Neural progenitor cell (in vitro differentiated cells): Measurements from ENCODE around the gene CFAP45. TPM values are rescaled to one million over a fixed set of nuclear protein-coding genes. Genes with fewer than 3 reads are reported as not detected.

Source experiments
- DNase-seq: peaks from one replicate; pipeline ENCODE4 v3.0.0-alpha.2; 2016; ENCODE audit warnings: low spot score
- H2AFZ ChIP-seq: fragments of 200-600 bp; sonication (generic); replicated peaks from 2 replicates; pipeline ENCODE4 v1.6.1; 2016; ENCODE audit warnings: antibody characterized with exemption
- H3F3A ChIP-seq: fragments of 200-600 bp; sonication (generic); 2 replicates; pipeline ENCODE4 v1.6.1; 2016; ENCODE audit warnings: antibody characterized with exemption, low read depth
- H3K27ac ChIP-seq: fragments of 200-600 bp; sonication (generic); 2 replicates; pipeline ENCODE4 v1.5.1; 2016; ENCODE audit warnings: mild to moderate bottlenecking
- H3K27me3 ChIP-seq: fragments of 200-600 bp; sonication (generic); 2 replicates; pipeline ENCODE4 v1.6.1; 2016; ENCODE audit warnings: mild to moderate bottlenecking, moderate library complexity
- H3K36me3 ChIP-seq: fragments of 200-600 bp; sonication (generic); 2 replicates; pipeline ENCODE4 v1.5.1; 2016
- H3K4me1 ChIP-seq: fragments of 200-600 bp; sonication (generic); 2 replicates; pipeline ENCODE4 v1.6.1; 2016; ENCODE audit warnings: mixed run types
- H3K4me2 ChIP-seq: fragments of 200-600 bp; sonication (generic); 2 replicates; pipeline ENCODE4 v1.6.1; 2016
- H3K4me3 ChIP-seq: fragments of 200-600 bp; sonication (generic); 2 replicates; pipeline ENCODE4 v1.5.1; 2016
- H3K79me2 ChIP-seq: fragments of 200-600 bp; sonication (generic); 2 replicates; pipeline ENCODE4 v1.6.1; 2016; ENCODE audit warnings: low read depth
- H3K9ac ChIP-seq: fragments of 200-600 bp; sonication (generic); 2 replicates; pipeline ENCODE4 v1.6.1; 2016
- H3K9me3 ChIP-seq: fragments of 200-600 bp; sonication (generic); 2 replicates; pipeline ENCODE4 v1.5.1; 2016; ENCODE audit warnings: low read depth
- H4K20me1 ChIP-seq: fragments of 200-600 bp; sonication (generic); 2 replicates; pipeline ENCODE4 v1.6.1; 2016; ENCODE audit warnings: low read depth
- H3K27ac Mint-ChIP-seq: 3 replicates; pipeline ENCODE4 v1.8.0; 2021; ENCODE audit warnings: mixed read lengths
- H3K27me3 Mint-ChIP-seq: 2 replicates; pipeline ENCODE4 v1.8.0; 2022; ENCODE audit warnings: low read depth, mild to moderate bottlenecking, inconsistent platforms, moderate library complexity, mixed read lengths; ENCODE audit not compliant: insufficient read depth
- H3K36me3 Mint-ChIP-seq: 3 replicates; pipeline ENCODE4 v1.8.0; 2021; ENCODE audit warnings: mixed read lengths
- H3K4me1 Mint-ChIP-seq: 3 replicates; pipeline ENCODE4 v1.8.0; 2021; ENCODE audit warnings: mixed read lengths
- H3K4me3 Mint-ChIP-seq: 3 replicates; pipeline ENCODE4 v1.8.0; 2021; ENCODE audit warnings: mild to moderate bottlenecking, moderate library complexity, mixed read lengths
- H3K9me3 Mint-ChIP-seq: 3 replicates; pipeline ENCODE4 v1.8.0; 2020; ENCODE audit warnings: mixed read lengths
- CTCF ChIP-seq: fragments of 200-600 bp; sonication (generic); IDR thresholded peaks from 2 replicates; pipeline ENCODE4 v1.5.1; 2017; ENCODE audit warnings: antibody characterized with exemption, mild to moderate bottlenecking
- EZH2 ChIP-seq: fragments of 200-600 bp; sonication (generic); IDR thresholded peaks from 2 replicates; pipeline ENCODE4 v1.6.1; 2017; ENCODE audit warnings: antibody characterized with exemption, mild to moderate bottlenecking, moderate library complexity
- EZH2phosphoT487 ChIP-seq: fragments of 200-600 bp; sonication (generic); IDR thresholded peaks from 2 replicates; pipeline ENCODE4 v1.6.1; 2017; ENCODE audit warnings: antibody characterized with exemption
- total RNA-seq: library from RNA; depleted of rRNA; stranded (reverse); fragments of >200 nt; gene quantifications from 2 replicates; pipeline ENCODE4 v1.2.3, GENCODE V29; 2015; ENCODE audit warnings: low replicate concordance

The CFAP45 gene
- total RNA-seq, 1 donor from 2014 or later: not detected

- H3K27ac Mint-ChIP-seq: no peak overlapping the region
- peaks cover 21% of the 10 kb centered on the region for H3F3A ChIP-seq
- H4K20me1 ChIP-seq: no peaks in the 10 kb centered on the region
- H3K27me3 ChIP-seq: peaks cover 5% of the 10 kb centered on the region
- no peaks in the 10 kb centered on the region for H3K9me3 Mint-ChIP-seq
- no peak for DNase-seq
- peaks cover 28% of the 10 kb centered on the region for H3K4me1 Mint-ChIP-seq
- no peak for TF ChIP-seq CTCF
- TF ChIP-seq EZH2phosphoT487: no peak
- peaks cover 28% of the 10 kb centered on the region for H3K4me1 ChIP-seq
- no peak overlapping the region for H3K4me3 Mint-ChIP-seq
- H3K9ac ChIP-seq: no peak overlapping the region
- peaks cover 4% of the 10 kb centered on the region for H3K36me3 Mint-ChIP-seq
- H2AFZ ChIP-seq: no peak overlapping the region
- H3K4me3 ChIP-seq: no peak overlapping the region
- H3K9me3 ChIP-seq: no peaks in the 10 kb centered on the region
- H3K27ac ChIP-seq: no peak overlapping the region
- no peaks in the 10 kb centered on the region for H3K36me3 ChIP-seq
- peaks cover 12% of the 10 kb centered on the region for H3K27me3 Mint-ChIP-seq
- no peaks in the 10 kb centered on the region for H3K79me2 ChIP-seq
- H3K4me2 ChIP-seq: no peak overlapping the region
Observed at GRCh38 chr1:159918352-159919200, 18.6 kb upstream of the CFAP45 start.

GRCh38 chr1:159917533-159918351 is 17.8 kb upstream of the CFAP45 start:
- H3K79me2 ChIP-seq: no peaks in the 10 kb centered on the region
- TF ChIP-seq EZH2 (no peak), CTCF (no peak), EZH2phosphoT487 (no peak)
- H3K4me3 ChIP-seq: no peak overlapping the region
- H3K4me2 ChIP-seq: no peak overlapping the region
- Mint-ChIP-seq H3K27me3 (peaks cover 14% of the 10 kb centered on the region), H3K9me3 (no peaks in the 10 kb centered on the region), H3K36me3 (peaks cover 2% of the 10 kb centered on the region), H3K27ac (peak overlapping the region; percentile 58), H3K4me3 (no peak overlapping the region), H3K4me1 (peaks cover 21% of the 10 kb centered on the region)
- no peaks in the 10 kb centered on the region for H3K9me3 ChIP-seq
- H3K36me3 ChIP-seq: no peaks in the 10 kb centered on the region
- H3K4me1 ChIP-seq: peaks cover 28% of the 10 kb centered on the region
- H3F3A ChIP-seq: peaks cover 21% of the 10 kb centered on the region
- no peak overlapping the region for H3K9ac ChIP-seq
- H3K27ac ChIP-seq: no peak overlapping the region
- DNase-seq: peak; percentile 39
- H4K20me1 ChIP-seq: no peaks in the 10 kb centered on the region
- H2AFZ ChIP-seq: no peak overlapping the region
- no peaks in the 10 kb centered on the region for H3K27me3 ChIP-seq

- Histone ChIP-seq H3K4me1 (peaks cover 28% of the 10 kb centered on the region), H3K36me3 (no peaks in the 10 kb centered on the region), H3K9me3 (no peaks in the 10 kb centered on the region), H3K27ac (peak overlapping the region; percentile 88), H4K20me1 (no peaks in the 10 kb centered on the region), H2AFZ (no peak overlapping the region), H3K9ac (no peak overlapping the region), H3K79me2 (no peaks in the 10 kb centered on the region), H3K27me3 (no peaks in the 10 kb centered on the region), H3F3A (peaks cover 21% of the 10 kb centered on the region), H3K4me3 (no peak overlapping the region), H3K4me2 (peak overlapping the region; percentile 69)
- H3K27ac Mint-ChIP-seq: peak overlapping the region; percentile 88
- H3K9me3 Mint-ChIP-seq: no peaks in the 10 kb centered on the region
- H3K27me3 Mint-ChIP-seq: peaks cover 14% of the 10 kb centered on the region
- no peak for TF ChIP-seq EZH2
- no peak for TF ChIP-seq EZH2phosphoT487
- TF ChIP-seq CTCF: no peak
- H3K4me3 Mint-ChIP-seq: no peak overlapping the region
- peak; percentile 84 for DNase-seq
- H3K36me3 Mint-ChIP-seq: peaks cover 5% of the 10 kb centered on the region
- H3K4me1 Mint-ChIP-seq: peaks cover 23% of the 10 kb centered on the region
Observed at GRCh38 chr1:159916242-159917051, 16.5 kb upstream of the CFAP45 start.
